ENCODE data around the gene PNPLA6.

PNPLA6 gene

DNA sequence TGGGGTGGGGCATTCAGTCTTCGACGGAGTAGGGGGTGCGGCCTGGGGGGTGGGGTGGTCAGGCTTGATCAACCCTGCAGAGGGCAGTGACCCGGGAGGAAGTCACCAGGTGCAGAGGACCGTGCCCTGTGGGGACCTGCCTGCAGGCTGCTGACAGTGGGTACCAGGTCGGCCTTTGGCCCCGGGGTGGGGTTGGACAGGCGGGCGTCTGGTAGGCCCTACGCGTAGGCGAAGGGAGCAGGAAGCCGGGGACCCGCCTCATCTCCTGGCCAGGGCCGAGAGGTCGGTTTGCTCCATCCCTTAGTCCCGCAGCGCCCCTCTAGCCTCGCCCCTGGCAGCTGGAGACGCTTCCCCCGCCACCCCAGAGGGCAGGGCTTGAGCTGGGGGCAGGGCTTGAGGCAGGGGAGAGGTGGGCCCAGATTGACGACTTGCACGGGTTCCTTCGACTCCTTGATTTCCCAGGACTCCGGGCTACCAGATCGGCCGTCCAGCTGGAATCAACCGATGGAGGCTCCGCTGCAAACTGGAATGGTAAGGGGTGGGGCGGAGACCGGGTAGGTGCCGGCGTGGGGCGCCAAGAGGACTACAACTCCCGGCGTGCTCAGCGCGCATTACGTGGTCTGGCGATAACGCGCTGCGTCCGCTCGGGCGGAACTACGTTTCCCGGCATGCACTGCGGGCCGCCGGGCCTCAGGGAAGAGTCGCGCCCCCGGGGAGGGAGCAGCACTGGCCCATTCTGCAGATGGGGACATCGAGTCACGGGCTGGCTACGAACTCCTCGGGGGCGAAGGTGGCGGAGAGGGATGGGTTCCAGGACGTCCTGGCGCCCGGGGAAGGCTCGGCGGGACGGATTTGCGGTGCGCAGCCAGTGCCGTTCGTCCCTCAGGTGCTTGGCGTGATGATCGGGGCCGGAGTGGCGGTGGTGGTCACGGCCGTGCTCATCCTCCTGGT is at the start of gene PNPLA6:
Gene PNPLA6, plus strand, starts transcription at position 671 of the 951 bp plus-strand sequence. Its CDS starts 72 bp downstream, at position 743.
- peak; percentile 83 to 90 for DNase-seq (ENCODE audit: low read depth in 1 of 2, low spot score in 1 of 2)

DNA sequence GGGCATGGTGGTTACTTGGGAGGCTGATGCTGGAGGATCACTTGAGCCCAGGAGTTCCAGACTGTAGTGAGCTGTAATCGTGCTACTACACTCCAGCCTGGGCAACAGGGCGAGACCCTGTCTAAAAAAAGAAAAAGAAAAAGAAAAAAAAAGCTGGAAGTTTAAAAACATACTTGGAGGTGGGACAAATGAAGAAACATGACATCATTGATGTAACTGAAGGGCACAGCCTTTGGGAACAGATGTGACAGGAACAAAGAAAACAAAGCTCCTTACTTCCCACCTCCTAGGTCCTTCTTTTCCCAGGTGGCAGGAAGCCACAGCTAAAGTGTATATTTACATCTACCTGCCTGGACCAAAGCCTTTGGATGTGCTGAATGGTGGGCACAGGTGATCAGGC is 48.6 kb upstream of the PNPLA6 start:
- DNase-seq (ENCODE audit: low read depth in 1 of 2, low spot score in 1 of 2) = no peak

DNA sequence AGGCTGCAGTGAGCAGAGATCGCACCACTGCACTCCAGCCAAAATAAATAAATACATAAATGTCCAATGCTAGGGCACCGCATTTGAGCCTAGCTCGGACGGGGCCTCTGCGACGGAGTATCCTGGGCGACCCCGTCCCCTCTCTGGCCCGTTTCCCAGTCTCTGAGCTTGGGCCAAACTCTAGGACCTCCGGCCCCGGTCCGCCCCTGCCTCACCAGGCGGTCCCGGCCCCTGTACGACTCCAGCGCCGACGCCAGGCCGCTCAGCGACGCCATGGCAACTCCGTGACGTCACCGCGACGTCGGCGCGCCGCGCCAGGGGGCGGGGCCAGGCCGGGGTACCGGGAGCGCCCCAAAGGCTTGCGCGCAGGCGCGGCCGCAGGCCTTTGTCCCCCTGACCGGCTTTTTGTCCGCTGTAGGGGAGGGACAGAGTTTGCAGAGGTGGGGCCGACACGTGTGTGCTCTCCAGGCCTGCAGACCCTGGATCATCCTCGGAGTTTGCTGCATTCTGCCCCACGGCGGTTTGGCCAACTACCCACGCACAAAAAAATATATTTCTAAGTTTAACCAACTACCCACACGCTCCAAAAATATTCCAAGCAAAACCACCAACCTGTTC is 46.7 kb upstream of the PNPLA6 start, which contains the start of gene PEX11G:
Gene PEX11G, minus strand, starts transcription at position 300 of the 618 bp plus-strand sequence. Its CDS starts 25 bp downstream, at position 275.
- DNase-seq (ENCODE audit: low read depth in 1 of 2, low spot score in 1 of 2) = peak; percentile 82 to 92

DNA sequence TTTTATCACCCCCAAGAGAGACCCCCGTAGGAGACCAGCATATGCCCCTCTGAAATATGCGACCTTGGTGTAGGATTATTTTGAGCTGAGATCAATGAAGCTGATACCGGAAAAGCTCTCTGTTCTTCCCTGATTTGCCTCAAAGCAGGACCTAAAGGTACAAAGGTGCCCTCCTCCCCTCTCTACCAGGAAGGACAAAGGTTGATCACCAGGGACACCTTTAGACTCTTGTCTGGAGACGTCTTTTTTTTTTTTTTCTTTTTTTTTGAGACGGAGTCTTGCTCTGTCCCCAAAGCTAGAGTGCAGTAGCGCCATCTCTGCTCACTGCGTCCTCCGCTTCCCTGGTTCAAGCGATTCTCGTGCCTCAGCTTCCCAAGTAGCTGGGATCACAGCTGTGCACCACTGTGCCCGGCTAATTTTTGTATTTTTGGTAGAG is 45.9 kb upstream of the PNPLA6 start:
- no peak for DNase-seq (ENCODE audit: low read depth in 1 of 2, low spot score in 1 of 2)

DNA sequence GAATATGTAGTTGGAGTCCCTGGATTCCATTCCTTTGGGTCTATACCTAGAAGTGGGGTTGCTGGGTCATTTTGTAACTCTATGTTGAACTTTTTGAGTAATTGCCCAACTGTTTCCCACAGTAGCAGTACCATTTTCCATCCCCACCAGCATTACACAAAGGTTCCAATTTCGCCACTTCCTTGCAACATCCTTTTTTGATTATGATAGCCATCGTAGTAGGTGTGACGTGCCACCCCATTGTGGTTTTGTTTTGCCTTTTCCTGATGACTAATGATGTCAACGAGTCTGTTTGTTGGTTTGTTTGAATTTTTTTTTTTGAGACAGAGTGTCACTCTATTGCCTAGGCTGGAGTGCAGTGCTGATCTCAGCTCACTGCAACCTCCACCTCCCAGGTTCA is 43.4 kb upstream of the PNPLA6 start:
- no peak for DNase-seq (ENCODE audit: low read depth in 1 of 2, low spot score in 1 of 2)

DNA sequence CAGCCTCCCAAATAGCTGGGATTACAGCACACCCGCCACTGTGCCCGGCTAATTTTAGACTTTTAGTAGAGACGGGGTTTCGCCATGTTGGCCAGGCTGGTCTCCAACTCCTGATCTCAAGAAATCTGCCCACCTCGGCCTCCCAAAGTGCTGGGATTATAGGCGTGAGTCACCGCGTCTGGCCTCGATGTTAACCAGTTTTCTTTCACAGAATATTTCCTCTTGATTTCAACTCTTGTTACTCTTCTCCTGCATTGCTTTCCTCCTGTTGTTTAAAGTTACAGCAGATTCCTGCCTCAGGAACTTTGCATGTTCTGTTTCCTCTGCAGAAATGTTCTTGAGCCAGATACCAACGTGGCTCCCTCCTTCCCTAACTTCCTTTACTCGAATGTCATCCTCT is 43.0 kb upstream of the PNPLA6 start:
- no peak for DNase-seq (ENCODE audit: low read depth in 1 of 2, low spot score in 1 of 2)

DNA sequence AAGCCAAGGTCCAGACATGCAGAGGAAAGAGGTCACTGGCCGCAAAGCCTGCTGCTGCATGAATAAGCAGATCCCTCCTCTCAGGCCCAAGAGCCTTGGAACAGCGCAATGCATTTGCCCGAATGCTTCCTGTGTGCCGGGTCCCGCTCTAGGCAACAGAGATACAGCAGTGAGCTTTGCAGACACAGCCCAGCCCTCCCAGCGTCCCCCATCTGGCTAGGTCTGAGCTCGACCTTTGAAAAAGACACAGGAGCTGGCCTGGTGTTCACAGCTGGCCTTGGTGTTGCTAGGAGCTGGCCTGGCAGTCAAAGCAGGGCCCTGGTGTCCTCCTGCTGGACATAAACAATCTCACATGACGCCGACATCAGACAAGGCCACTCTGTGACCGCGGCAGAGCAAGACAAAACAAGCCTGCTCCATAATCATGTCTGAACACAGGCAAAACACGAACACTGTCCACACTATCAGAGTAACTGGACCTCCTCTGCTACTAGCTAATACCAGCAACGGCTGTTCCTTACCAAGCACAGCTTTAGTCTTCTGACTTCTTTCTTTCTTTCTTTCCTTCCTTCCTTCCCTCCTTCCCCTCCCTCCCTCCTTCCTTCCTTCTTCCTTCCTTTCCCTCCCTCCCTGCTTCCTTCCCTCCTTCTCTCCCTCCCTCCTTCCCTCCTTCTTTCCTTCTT is 41.0 kb upstream of the PNPLA6 start:
- no peak for DNase-seq (ENCODE audit: low read depth in 1 of 2, low spot score in 1 of 2)

DNA sequence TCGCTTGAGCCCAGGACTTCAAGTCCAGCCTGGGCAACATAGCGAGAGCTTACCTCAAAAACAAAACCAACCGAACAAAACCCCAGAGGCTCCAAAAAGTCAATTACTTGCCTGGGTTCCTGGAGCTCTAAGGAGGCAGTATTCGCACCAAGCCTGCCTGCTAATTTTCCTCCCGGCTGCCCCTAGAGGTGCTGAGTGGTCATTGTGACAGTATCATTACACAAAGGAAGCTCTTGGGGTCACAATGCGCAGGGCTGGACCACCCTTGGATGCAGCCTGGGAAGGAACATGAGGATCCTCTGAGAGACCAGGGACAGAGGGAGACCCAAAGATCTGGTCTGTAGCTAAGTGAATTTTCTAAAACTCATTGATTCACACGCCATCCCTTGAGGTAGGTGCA is 38.2 kb upstream of the PNPLA6 start:
- DNase-seq (ENCODE audit: low read depth in 1 of 2, low spot score in 1 of 2) = no peak

DNA sequence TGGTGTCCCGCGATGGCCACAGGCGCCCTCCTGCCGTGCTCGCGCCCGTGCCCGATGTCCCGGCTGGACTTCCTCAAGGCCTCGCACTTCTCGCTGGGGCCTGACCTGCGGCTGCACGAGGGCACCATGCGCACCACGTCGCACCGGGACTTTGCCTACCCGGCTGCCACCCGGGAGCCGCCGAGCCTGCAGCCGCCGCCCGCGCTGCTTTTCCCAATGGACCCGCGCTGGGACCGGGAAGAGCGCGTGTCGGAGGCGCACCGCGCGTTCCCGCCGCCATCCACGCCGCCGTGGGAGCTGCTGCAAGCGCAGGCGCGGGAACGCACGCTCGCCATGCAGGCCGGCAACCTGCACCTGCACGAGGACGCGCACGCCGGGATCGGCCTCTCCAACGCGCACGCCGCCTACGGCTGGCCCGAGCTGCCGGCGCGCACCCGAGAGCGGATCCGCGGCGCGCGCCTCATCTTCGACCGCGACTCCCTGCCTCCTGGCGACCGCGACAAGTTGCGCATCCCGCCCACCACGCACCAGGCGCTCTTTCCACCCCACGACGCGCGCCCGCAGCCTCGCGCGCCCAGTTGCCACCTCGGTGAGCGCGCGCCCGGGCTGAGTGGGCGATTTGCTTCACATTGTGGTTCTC is 34.6 kb upstream of the PNPLA6 start:
- peak in 1 of 2 donors; percentile 39 for DNase-seq (ENCODE audit: low read depth in 1 of 2, low spot score in 1 of 2)

DNA sequence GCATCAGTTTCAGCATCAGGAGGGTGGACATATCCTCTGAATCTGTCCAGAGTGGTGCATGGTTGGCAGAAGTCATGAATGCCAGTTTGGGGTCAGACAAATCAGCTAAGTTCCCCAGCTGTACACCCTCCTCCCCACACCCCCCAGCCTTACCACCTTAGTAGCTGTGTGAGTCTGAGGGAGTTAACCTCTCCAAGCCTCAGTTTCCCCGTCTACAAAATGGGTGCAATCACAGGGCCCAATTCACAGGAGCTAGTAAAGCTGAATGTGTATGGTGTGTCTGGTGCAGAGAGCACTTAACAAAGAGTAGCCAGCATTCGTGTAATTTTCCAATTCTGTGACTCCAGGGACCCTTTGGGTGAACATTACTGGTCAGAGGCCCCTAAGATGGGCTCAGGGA is 33.0 kb upstream of the PNPLA6 start:
- DNase-seq (ENCODE audit: low read depth in 1 of 2, low spot score in 1 of 2) = no peak

DNA sequence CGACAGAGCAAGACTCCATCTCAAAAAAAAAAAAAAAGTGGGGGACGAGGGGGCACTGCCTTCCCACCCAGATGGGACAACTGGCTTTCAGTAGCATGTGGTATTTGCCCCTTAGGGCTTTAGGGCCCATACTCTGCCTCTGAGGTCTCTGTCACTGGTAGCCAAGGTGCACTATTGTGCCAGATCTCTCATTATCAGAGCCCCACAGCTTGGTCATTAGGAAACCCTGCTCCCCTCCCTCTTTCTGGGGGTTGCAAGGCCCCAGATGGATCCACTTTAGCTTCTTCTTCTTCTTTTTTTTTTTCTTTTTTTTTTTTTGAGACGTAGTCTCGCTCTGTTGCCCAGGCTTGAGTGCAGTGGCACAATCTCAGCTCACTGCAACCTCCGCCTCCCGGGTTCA is 30.8 kb upstream of the PNPLA6 start:
- DNase-seq (ENCODE audit: low read depth in 1 of 2, low spot score in 1 of 2) = no peak

DNA sequence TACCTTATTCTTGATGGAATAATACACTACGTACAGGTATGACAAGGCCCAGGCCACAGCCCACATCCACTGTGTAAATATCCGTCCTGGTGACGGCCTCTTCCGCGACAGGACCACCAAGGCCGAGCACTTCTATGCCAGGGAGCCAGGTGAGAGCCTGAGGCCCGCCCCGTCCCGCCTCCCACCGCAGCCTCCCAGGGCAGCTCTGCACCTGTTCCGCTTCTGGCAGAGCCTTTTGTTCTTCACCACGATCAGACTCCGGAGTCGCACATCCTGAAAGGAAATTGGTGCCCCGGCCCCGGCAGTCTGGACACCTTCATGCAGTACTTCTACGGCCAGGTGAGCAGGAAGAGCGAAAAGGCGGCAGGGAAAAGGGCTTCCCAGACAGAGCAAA is 30.2 kb upstream of the PNPLA6 start:
- DNase-seq (ENCODE audit: low read depth in 1 of 2, low spot score in 1 of 2) = no peak

DNA sequence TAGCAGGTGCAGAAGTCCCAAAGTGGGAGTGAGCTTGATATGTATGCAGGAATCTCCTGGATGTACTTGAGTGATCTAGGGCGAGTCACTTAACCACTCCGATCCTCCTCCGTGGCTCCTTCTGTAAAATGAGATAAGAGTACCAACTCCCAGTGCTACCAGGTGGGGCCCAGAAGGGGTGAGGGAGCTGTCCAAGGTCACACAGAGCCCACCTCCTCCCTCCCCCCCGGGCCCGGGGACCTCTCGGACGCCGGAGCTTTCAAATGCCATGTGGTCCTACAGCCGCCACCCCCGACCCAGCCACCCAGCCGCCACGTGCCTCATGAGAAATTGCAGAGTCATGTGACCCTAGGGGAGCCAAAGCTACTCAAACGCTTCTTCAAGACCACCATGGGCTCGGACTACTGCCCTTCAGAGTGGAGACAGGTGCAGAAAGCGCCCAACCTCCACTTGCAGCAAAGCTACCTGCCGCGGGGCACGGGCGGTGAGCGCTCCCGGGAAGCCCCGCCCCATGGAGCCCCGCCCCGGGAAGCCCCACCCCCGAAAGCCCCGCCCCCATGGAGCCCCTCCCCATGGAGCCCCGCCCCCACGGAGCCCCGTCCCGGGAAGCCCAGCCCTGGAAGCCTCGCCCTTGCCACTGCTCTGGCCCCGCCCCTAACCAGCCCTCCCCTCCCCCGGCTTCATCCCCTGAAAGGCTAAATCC is 29.7 kb upstream of the PNPLA6 start:
- DNase-seq (ENCODE audit: low read depth in 1 of 2, low spot score in 1 of 2) = no peak

DNA sequence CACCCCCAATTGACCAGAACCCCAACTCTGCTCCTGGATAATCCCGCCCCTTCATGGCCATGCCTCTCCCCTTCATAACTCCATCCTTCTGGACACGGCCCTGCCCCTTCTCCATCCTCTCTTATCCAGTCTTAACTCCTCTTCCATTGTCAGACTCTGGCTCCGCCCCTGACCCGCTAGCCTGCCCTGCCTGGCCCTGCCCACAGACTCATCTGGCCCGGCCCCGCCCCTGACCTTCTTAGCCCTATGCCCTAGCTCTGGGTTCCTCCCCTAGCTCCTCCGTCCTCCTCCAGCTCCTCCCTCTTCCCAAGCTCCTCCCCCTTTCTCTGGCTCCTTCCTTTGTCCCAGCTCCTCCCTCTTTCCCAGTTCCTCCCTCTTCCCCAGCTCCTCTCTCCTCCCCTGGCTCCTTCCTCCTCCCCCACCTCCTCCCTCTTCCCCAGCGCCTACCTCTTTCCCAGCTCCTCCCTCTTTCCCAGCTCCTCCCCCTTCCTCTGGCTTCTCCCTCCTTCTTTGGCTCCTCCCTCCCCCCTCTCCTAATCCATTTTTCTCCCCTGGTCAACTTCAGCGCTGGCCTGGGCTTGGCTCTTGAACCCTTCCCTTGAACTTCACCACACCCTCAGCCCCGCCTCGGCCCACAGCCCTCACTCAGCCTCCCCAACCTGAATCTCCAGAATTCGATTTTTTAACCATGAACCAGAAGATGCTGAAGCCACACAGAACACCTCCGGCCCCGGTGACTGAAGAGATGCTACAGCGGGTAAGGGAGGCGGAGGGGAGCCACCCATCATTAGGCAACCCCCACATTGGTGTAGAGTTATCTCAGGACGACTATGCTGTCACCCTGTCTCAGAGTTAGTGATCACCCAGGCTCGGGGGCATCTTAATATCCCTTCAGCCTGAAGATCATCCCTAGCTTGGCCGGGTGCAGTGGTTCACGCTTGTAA is 28.9 kb upstream of the PNPLA6 start:
- DNase-seq (ENCODE audit: low read depth in 1 of 2, low spot score in 1 of 2) = no peak

DNA sequence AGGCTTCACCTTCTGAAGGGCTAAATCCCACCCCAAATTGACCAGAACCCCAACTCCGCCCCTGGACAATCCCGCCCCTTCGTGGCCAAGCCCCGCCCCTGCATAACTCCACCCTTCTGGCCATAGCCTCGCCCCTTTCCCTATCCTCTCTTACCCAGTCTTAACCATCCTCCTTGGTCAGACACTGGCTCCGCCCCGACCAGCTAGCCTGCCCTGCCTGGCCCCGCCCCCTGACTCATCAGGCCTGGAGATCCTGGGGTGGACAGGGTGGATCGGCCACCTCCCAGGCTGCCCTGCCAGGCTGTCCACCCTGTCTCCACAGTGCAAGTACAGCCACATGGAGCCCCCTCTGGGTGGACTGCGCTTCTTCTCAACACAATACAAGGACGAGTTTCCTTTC is 27.6 kb upstream of the PNPLA6 start:
- no peak for DNase-seq (ENCODE audit: low read depth in 1 of 2, low spot score in 1 of 2)

DNA sequence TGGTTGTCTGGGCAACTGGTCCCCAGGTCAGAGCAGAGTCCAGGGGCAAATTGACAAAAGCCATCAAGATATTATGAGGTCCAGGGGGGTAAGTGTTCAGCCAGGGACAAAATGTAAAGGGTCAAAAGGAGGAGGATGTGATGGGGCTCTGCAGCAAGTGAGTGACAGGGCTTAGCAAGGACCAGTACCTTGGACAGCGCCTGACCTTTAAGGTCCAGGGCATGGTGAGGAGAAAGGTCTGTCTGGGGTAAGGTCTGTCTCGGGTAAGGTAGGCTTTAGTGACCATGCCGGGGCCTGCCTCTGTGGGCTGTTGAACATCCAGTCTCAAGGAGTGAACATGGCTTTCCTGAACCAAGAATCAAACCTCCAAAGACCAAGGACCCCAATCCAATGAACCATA is 25.9 kb upstream of the PNPLA6 start:
- no peak for DNase-seq (ENCODE audit: low read depth in 1 of 2, low spot score in 1 of 2)

DNA sequence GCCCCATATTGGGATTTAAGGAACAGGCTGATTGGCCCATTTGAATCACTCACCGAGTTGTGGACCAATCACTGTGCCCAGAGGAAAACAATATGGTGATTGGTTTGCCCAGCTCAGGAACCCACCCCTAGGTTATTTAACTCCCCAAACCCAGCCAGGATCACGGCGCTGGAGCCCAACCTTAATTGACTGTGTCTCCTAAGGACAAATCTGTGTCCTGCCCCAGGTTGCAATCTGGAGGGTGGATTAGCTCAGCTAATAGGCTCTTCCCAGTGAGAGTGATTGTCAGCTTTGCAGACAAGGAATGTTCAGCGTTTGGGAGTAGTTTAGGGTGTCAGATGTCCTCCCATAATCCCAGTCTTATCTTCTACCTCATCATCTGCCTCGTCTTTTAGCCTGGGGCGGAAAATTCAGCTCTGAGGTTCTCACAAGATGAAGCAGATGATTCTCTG is 23.1 kb upstream of the PNPLA6 start:
- DNase-seq (ENCODE audit: low read depth in 1 of 2, low spot score in 1 of 2) = no peak

DNA sequence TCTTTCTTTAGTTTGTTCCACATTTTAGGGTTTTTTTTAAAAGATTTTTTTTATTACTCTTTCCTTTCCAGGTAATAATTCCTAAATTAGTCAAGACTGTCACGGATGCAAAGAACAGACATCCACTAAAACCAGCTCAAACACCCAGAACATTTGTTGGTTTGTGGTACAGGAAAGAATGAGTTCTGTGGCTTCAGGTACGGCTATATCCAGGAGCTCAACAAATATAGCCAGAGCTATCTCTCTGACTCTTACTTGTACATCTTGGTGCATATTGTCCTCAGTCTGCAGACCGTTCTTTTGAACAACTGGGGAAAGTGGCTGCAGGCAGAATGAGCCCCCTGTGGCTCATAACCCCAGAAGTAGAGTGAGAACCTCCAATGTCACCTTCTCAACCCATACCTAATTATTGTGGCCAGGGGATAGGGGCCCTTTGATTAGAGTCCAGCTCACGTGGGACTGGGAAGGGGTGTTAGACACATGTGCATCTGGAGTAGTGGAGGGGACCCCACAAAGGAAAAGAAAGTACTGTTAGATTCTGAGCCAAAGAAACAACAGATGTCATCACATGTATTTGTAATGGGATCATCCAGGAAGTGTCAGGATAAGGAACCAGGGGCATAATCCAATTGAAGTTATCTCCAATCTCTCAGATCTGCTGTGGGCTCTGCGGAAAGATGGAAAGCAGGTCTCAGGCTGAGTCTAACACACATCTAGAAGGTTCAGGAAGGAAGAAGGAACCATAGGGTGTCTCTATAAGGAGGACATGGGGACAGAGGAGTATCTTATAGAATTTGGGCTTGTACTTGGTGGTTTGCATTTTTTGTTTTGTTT is 21.5 kb upstream of the PNPLA6 start:
- no peak for DNase-seq (ENCODE audit: low read depth in 1 of 2, low spot score in 1 of 2)
